ENCODE results near the gene BCL2L13.
"Not testable (repeated sequence)": the region's sequence is repeated elsewhere in the genome, so short reads cannot be mapped to it uniquely, and the experiment has no call there.

BCL2L13 gene

GRCh38 chr22:17647991-17648390 is 9.4 kb downstream of the BCL2L13 start:
- no peak for FAIRE-seq
- TF ChIP-seq POLR2A (IDR thresholded peaks at IDR 0.05; ENCODE audit: low read depth, low read length): no peak
- no peak for DNase-seq (ENCODE audit: insufficient read length, low spot score)

GRCh38 chr22:17648569-17648968 is 10.0 kb downstream of the BCL2L13 start:
- DNase-seq (ENCODE audit: insufficient read length, low spot score) (no peak), FAIRE-seq (no peak)
- TF ChIP-seq POLR2A (IDR thresholded peaks at IDR 0.05; ENCODE audit: low read depth, low read length): no peak

GRCh38 chr22:17655289-17655688 is 16.7 kb downstream of the BCL2L13 start:
- DNase-seq (ENCODE audit: insufficient read length, low spot score): no peak
- FAIRE-seq: no peak
- no peak for TF ChIP-seq POLR2A (IDR thresholded peaks at IDR 0.05; ENCODE audit: low read depth, low read length)

- FAIRE-seq (no peak), DNase-seq (ENCODE audit: insufficient read length, low spot score) (no peak)
- no peak for TF ChIP-seq POLR2A (IDR thresholded peaks at IDR 0.05; ENCODE audit: low read depth, low read length)
Observed at GRCh38 chr22:17656870-17657395, 18.4 kb downstream of the BCL2L13 start.

- DNase-seq (ENCODE audit: insufficient read length, low spot score) (no peak), FAIRE-seq (no peak)
- no peak for TF ChIP-seq POLR2A (IDR thresholded peaks at IDR 0.05; ENCODE audit: low read depth, low read length)
Observed at GRCh38 chr22:17664414-17665055, 26.0 kb downstream of the BCL2L13 start.

GRCh38 chr22:17665248-17665647 is 26.7 kb downstream of the BCL2L13 start:
- no peak for TF ChIP-seq POLR2A (IDR thresholded peaks at IDR 0.05; ENCODE audit: low read depth, low read length)

GRCh38 chr22:17665854-17666253 is 27.3 kb downstream of the BCL2L13 start:
- no peak for TF ChIP-seq POLR2A (IDR thresholded peaks at IDR 0.05; ENCODE audit: low read depth, low read length)
- no peak for DNase-seq (ENCODE audit: insufficient read length, low spot score)
- no peak for FAIRE-seq

More at GRCh38 chr22:17665248-17665647, 26.7 kb downstream of the BCL2L13 start:
- FAIRE-seq (no peak), DNase-seq (ENCODE audit: insufficient read length, low spot score) (no peak)

- not testable (repeated sequence) for DNase-seq (ENCODE audit: insufficient read length, low spot score); FAIRE-seq
Observed at GRCh38 chr22:17671521-17672092, 33.0 kb downstream of the BCL2L13 start.

GRCh38 chr22:17672417-17672991 is 33.9 kb downstream of the BCL2L13 start:
- no peak for DNase-seq (ENCODE audit: insufficient read length, low spot score)
- FAIRE-seq: no peak
- no peak for TF ChIP-seq POLR2A (IDR thresholded peaks at IDR 0.05; ENCODE audit: low read depth, low read length)

- DNase-seq (ENCODE audit: insufficient read length, low spot score): no peak
- TF ChIP-seq POLR2A (IDR thresholded peaks at IDR 0.05; ENCODE audit: low read depth, low read length): no peak
- no peak for FAIRE-seq
Observed at GRCh38 chr22:17674152-17674551, 35.6 kb downstream of the BCL2L13 start.

- no peak for TF ChIP-seq POLR2A (IDR thresholded peaks at IDR 0.05; ENCODE audit: low read depth, low read length)
- FAIRE-seq (no peak), DNase-seq (ENCODE audit: insufficient read length, low spot score) (no peak)
Observed at GRCh38 chr22:17675584-17675983, 37.0 kb downstream of the BCL2L13 start.

GRCh38 chr22:17678817-17679385 is 40.3 kb downstream of the BCL2L13 start:
- no peak for TF ChIP-seq POLR2A (IDR thresholded peaks at IDR 0.05; ENCODE audit: low read depth, low read length)
- FAIRE-seq (no peak), DNase-seq (ENCODE audit: insufficient read length, low spot score) (no peak)

GRCh38 chr22:17684245-17684644 is 45.7 kb downstream of the BCL2L13 start:
- FAIRE-seq (no peak), DNase-seq (ENCODE audit: insufficient read length, low spot score) (no peak)
- TF ChIP-seq POLR2A (IDR thresholded peaks at IDR 0.05; ENCODE audit: low read depth, low read length): no peak

- DNase-seq (ENCODE audit: insufficient read length, low spot score) (no peak), FAIRE-seq (no peak)
- TF ChIP-seq POLR2A (IDR thresholded peaks at IDR 0.05; ENCODE audit: low read depth, low read length): no peak
Observed at GRCh38 chr22:17692841-17693240, 54.3 kb downstream of the BCL2L13 start.

All from H54 (cell line).